Thyroid gland (tissue), 4 donors: ENCODE data around the gene FANCC.

Source experiments
- CTCF ChIP-seq, 6 experiments: fragments of 200-600 bp in 3 of 6; fragments of 450-650 bp in 3 of 6; sonication (generic) in 3 of 6; IDR thresholded peaks; one replicate each; pipeline ENCODE4 v1.5.1; 2016 to 2019; ENCODE audit warnings: antibody characterized with exemption in 6 of 6, mild to moderate bottlenecking in 2 of 6, inconsistent platforms in 1 of 6, moderate library complexity in 1 of 6
- POLR2A ChIP-seq, 2 donors: fragments of 450-650 bp; IDR thresholded peaks; one replicate each; pipeline ENCODE4 v1.6.1; 2017; ENCODE audit warnings: antibody characterized with exemption in 2 of 2, mild to moderate bottlenecking in 2 of 2, moderate library complexity in 1 of 2

- no peak for TF ChIP-seq CTCF (IDR thresholded peaks at IDR 0.05)
- TF ChIP-seq POLR2A (IDR thresholded peaks at IDR 0.05), result no peak
These were observed 143.5 kb downstream of the FANCC start for GRCh38 chr9:95174038-95174437.
